Sigmoid colon (tissue), 7 donors: Measurements from ENCODE around the gene DTX3L. TPM values are rescaled to one million over a fixed set of nuclear protein-coding genes. Genes with fewer than 3 reads are reported as not detected.

Source experiments
- DNase-seq: peaks from one replicate; pipeline ENCODE4 v3.0.0-alpha.2; 2019
- H3K27ac ChIP-seq, 4 donors: fragments of 200-600 bp; sonication (generic); one replicate each; pipeline ENCODE4 v1.5.1; 2016 to 2019; ENCODE audit warnings: mild to moderate bottlenecking in 1 of 4
- H3K27me3 ChIP-seq, 3 donors: fragments of 200-600 bp; sonication (generic); one replicate each; pipeline ENCODE4 v1.5.1; 2019; ENCODE audit warnings: mild to moderate bottlenecking in 1 of 3
- H3K36me3 ChIP-seq, 4 donors: fragments of 200-600 bp; sonication (generic); one replicate each; pipeline ENCODE4 v1.5.1; 2016 to 2019
- H3K4me1 ChIP-seq, 4 donors: fragments of 200-600 bp; sonication (generic); one replicate each; pipeline ENCODE4 v1.5.1; 2017 to 2019
- H3K4me3 ChIP-seq, 4 donors: fragments of 200-600 bp; sonication (generic); one replicate each; pipeline ENCODE4 v1.5.1; 2017 to 2019; ENCODE audit warnings: mild to moderate bottlenecking in 2 of 4, moderate library complexity in 1 of 4
- H3K9me3 ChIP-seq, 4 donors: fragments of 200-600 bp in 3 of 4; sonication (generic) in 3 of 4; one replicate each; pipeline versions ENCODE4 v1.5.1 to v1.6.1; 2013 to 2019
- CTCF ChIP-seq, 4 experiments: fragments of 450-650 bp in 3 of 4; fragments of 200-600 bp in 1 of 4; IDR thresholded peaks; one replicate each; pipeline ENCODE4 v1.5.1; 2016 to 2019; ENCODE audit warnings: antibody characterized with exemption in 4 of 4, mild to moderate bottlenecking in 3 of 4, moderate library complexity in 2 of 4
- EP300 ChIP-seq, 4 donors: sonication (generic); formaldehyde crosslinking; IDR thresholded peaks; one replicate each; pipeline ENCODE4 v1.6.1; 2017; ENCODE audit warnings: antibody characterized with exemption in 4 of 4
- POLR2A ChIP-seq, 2 donors: fragments of 450-650 bp; IDR thresholded peaks; one replicate each; pipeline ENCODE4 v1.6.1; 2016; ENCODE audit warnings: antibody characterized with exemption in 2 of 2, mild to moderate bottlenecking in 2 of 2, moderate library complexity in 2 of 2
- POLR2AphosphoS5 ChIP-seq, 4 donors: sonication (generic); formaldehyde crosslinking; IDR thresholded peaks; one replicate each; pipeline ENCODE4 v1.6.1; 2017; ENCODE audit warnings: antibody characterized with exemption in 4 of 4
- WGBS, 2 donors: extraction: QIAGEN DNeasy Blood & Tissue Kit; methylation state at CpG; one replicate each; pipeline ENCODE4 v1.1.7; 2013; 5-methylcytosine and 5-hydroxymethylcytosine counted together
- intact Hi-C: fragments of 100-400 bp; cut with DNase I; formaldehyde crosslinking; loops from one replicate; pipeline ENCODE4 v1.15.1; 2023
- polyA plus RNA-seq, 3 donors: library from polyadenylated mRNA; stranded (reverse); fragments of 200-250 nt; gene quantifications; one replicate each; pipeline ENCODE4 v1.2.3, GENCODE V29; 2013
- total RNA-seq, 4 donors: library from RNA; depleted of rRNA; stranded (reverse); fragments of >200 nt; gene quantifications; one replicate each; pipeline ENCODE4 v1.1.0, GENCODE V29; 2016
- donor health status: healthy with polysubstance abuse.
- donor health status: Bipolar disorder and iron deficiency.
- donor health status: healthy.

The DTX3L gene
- total and polyA plus RNA-seq, 7 donors = 9.6 to 33.2 (median 22.8) TPM

GRCh38 chr3:122609798-122610559, 45.8 kb downstream of the DTX3L start:
- intact Hi-C loops = no loop called here
- whole genome bisulfite sequencing, 2 donors = 78 to 84% methylated on average over 7 of the region's 7 CpGs
- Histone ChIP-seq H3K27me3 (no peaks in the 10 kb centered on the region), H3K27ac (no peak overlapping the region), H3K4me3 (no peak overlapping the region), H3K9me3 (no peaks in the 10 kb centered on the region), H3K4me1 (no peaks in the 10 kb centered on the region), H3K36me3 (no peaks in the 10 kb centered on the region)
- no peak for TF ChIP-seq EP300 (IDR thresholded peaks at IDR 0.05)
- no peak for TF ChIP-seq POLR2A (IDR thresholded peaks at IDR 0.05)
- no peak for TF ChIP-seq CTCF (IDR thresholded peaks at IDR 0.05)
- TF ChIP-seq POLR2AphosphoS5 (IDR thresholded peaks at IDR 0.05) = no peak
- no peak for DNase-seq

GRCh38 chr3:122612696-122613095, 48.6 kb downstream of the DTX3L start:
- intact Hi-C loops = no loop called here
- Histone ChIP-seq H3K36me3 (no peaks in the 10 kb centered on the region), H3K4me1 (no peaks in the 10 kb centered on the region), H3K9me3 (no peaks in the 10 kb centered on the region), H3K27me3 (no peaks in the 10 kb centered on the region), H3K27ac (no peak overlapping the region), H3K4me3 (no peak overlapping the region)
- TF ChIP-seq POLR2A (IDR thresholded peaks at IDR 0.05) = no peak
- TF ChIP-seq EP300 (IDR thresholded peaks at IDR 0.05) = no peak
- TF ChIP-seq CTCF (IDR thresholded peaks at IDR 0.05) = no peak
- TF ChIP-seq POLR2AphosphoS5 (IDR thresholded peaks at IDR 0.05) = no peak
- 81 to 86% methylated on average over 5 of the region's 5 CpGs for WGBS, 2 donors
- no peak for DNase-seq

GRCh38 chr3:122615303-122615702, 51.2 kb downstream of the DTX3L start:
- Histone ChIP-seq H3K36me3 (no peaks in the 10 kb centered on the region), H3K4me1 (no peaks in the 10 kb centered on the region), H3K9me3 (no peaks in the 10 kb centered on the region), H3K4me3 (no peak overlapping the region), H3K27me3 (no peaks in the 10 kb centered on the region), H3K27ac (no peak overlapping the region)
- no peak for DNase-seq
- intact Hi-C loops = no loop called here
- no peak for TF ChIP-seq POLR2AphosphoS5 (IDR thresholded peaks at IDR 0.05)
- TF ChIP-seq POLR2A (IDR thresholded peaks at IDR 0.05) = no peak
- no peak for TF ChIP-seq EP300 (IDR thresholded peaks at IDR 0.05)
- TF ChIP-seq CTCF (IDR thresholded peaks at IDR 0.05) = no peak
- 57 to 63% methylated on average over 3 of the region's 3 CpGs for WGBS, 2 donors

- TF ChIP-seq EP300 (IDR thresholded peaks at IDR 0.05) (no peak), POLR2A (IDR thresholded peaks at IDR 0.05) (no peak), CTCF (IDR thresholded peaks at IDR 0.05) (no peak), POLR2AphosphoS5 (IDR thresholded peaks at IDR 0.05) (no peak)
- Histone ChIP-seq H3K4me1 (no peaks in the 10 kb centered on the region), H3K4me3 (no peak overlapping the region), H3K27me3 (no peaks in the 10 kb centered on the region), H3K9me3 (no peaks in the 10 kb centered on the region), H3K27ac (no peak overlapping the region), H3K36me3 (no peaks in the 10 kb centered on the region)
- no peak for DNase-seq
- 79 to 83% methylated on average over 3 of the region's 3 CpGs for WGBS, 2 donors
- intact Hi-C loops = no loop called here
Measured at GRCh38 chr3:122618614-122619013, 54.5 kb downstream of the DTX3L start.

GRCh38 chr3:122619040-122619439, 54.9 kb downstream of the DTX3L start:
- no peak overlapping the region for H3K27ac ChIP-seq
- 55 to 66% methylated on average over 4 of the region's 4 CpGs for WGBS, 2 donors
- no peaks in the 10 kb centered on the region for H3K9me3 ChIP-seq
- TF ChIP-seq POLR2A (IDR thresholded peaks at IDR 0.05) (no peak), EP300 (IDR thresholded peaks at IDR 0.05) (no peak), CTCF (IDR thresholded peaks at IDR 0.05) (no peak), POLR2AphosphoS5 (IDR thresholded peaks at IDR 0.05) (no peak)
- intact Hi-C loops = no loop called here
- DNase-seq = no peak
- H3K4me1 ChIP-seq = no peaks in the 10 kb centered on the region
- no peaks in the 10 kb centered on the region for H3K36me3 ChIP-seq
- no peaks in the 10 kb centered on the region for H3K27me3 ChIP-seq
- no peak overlapping the region for H3K4me3 ChIP-seq
